SK-N-SH treated with all-trans-retinoic acid at 6 μM for 48 hours (cell line): ENCODE measurements around the gene TAF3.

ENCODE experiments used
- BACH2 ChIP-seq: fragments of 250-450 bp; sonication (Bioruptor Pico); IDR thresholded peaks from 2 replicates; pipeline ENCODE4 v1.9.0; 2021; ENCODE audit warnings: mild to moderate bottlenecking, borderline replicate concordance
- CSDC2 ChIP-seq: fragments of 250-450 bp; sonication (Bioruptor Pico); IDR thresholded peaks from 2 replicates; pipeline ENCODE4 v1.5.0; 2020; ENCODE audit warnings: mild to moderate bottlenecking, moderate library complexity
- OSR1 ChIP-seq: fragments of 250-450 bp; sonication (Bioruptor Pico); IDR thresholded peaks from 2 replicates; pipeline ENCODE4 v1.8.0; 2022; ENCODE audit warnings: moderate library complexity, mild to moderate bottlenecking, inconsistent platforms
- TCF4 ChIP-seq: fragments of 250-450 bp; sonication (Bioruptor Pico); IDR thresholded peaks from 2 replicates; pipeline ENCODE4 v1.8.0; 2021; ENCODE audit warnings: mild to moderate bottlenecking, moderate library complexity, borderline replicate concordance
- TOX ChIP-seq: fragments of 250-450 bp; sonication (Bioruptor Pico); IDR thresholded peaks from 2 replicates; pipeline ENCODE4 v1.8.0; 2021; ENCODE audit warnings: mild to moderate bottlenecking, moderate library complexity, borderline replicate concordance
- ZFP30 ChIP-seq: fragments of 450-650 bp; formaldehyde crosslinking; IDR thresholded peaks from 2 replicates; pipeline ENCODE4 v1.5.0; 2022; ENCODE audit warnings: mild to moderate bottlenecking, moderate library complexity
- ZNF70 ChIP-seq: fragments of 450-650 bp; formaldehyde crosslinking; IDR thresholded peaks from 2 replicates; pipeline ENCODE4 v1.5.0; 2020; ENCODE audit warnings: mild to moderate bottlenecking, moderate library complexity
- ZNF8 ChIP-seq: fragments of 450-650 bp; formaldehyde crosslinking; IDR thresholded peaks from 2 replicates; pipeline ENCODE4 v1.5.0; 2020; ENCODE audit warnings: mild to moderate bottlenecking, moderate library complexity
- TF ChIP-seq, protein P1 (sequence below): fragments of 250-450 bp; sonication (Bioruptor Pico); IDR thresholded peaks from 2 replicates; pipeline ENCODE4 v1.8.0; 2020; ENCODE audit warnings: mild to moderate bottlenecking, moderate library complexity, borderline replicate concordance

DNA sequence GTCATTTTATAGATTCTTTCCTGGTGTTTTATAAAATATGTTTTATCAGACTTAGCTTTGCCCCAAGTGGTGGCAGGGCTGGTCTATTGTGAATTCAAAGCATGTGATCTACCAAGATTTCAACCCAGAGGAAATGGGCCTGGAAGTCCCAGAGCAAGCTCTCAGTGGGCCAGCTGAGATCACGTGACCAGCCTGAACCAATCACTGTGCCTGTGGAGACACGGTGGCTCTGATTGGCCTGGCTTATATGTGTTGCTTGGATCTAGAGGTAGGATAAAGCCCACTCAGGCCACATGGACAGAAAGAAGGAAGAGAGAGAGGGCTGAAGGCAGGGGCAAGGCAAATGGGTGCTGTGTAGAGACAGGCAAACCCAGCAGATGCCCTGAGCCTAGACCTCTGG lies 170.7 kb downstream of the TAF3 start:
- TF ChIP-seq OSR1 (CRISPR knock-in tag) = no peak
- TF ChIP-seq ZFP30 (CRISPR knock-in tag) = no peak
- no peak for TF ChIP-seq TCF4 (CRISPR knock-in tag)
- TF ChIP-seq ZNF8 (CRISPR knock-in tag) = no peak
- TF ChIP-seq, protein P1, sequence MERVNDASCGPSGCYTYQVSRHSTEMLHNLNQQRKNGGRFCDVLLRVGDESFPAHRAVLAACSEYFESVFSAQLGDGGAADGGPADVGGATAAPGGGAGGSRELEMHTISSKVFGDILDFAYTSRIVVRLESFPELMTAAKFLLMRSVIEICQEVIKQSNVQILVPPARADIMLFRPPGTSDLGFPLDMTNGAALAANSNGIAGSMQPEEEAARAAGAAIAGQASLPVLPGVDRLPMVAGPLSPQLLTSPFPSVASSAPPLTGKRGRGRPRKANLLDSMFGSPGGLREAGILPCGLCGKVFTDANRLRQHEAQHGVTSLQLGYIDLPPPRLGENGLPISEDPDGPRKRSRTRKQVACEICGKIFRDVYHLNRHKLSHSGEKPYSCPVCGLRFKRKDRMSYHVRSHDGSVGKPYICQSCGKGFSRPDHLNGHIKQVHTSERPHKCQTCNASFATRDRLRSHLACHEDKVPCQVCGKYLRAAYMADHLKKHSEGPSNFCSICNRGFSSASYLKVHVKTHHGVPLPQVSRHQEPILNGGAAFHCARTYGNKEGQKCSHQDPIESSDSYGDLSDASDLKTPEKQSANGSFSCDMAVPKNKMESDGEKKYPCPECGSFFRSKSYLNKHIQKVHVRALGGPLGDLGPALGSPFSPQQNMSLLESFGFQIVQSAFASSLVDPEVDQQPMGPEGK = no peak
- TF ChIP-seq BACH2 (CRISPR knock-in tag) = no peak
- no peak for TF ChIP-seq CSDC2 (CRISPR knock-in tag)
- no peak for TF ChIP-seq TOX (CRISPR knock-in tag)
- no peak for TF ChIP-seq ZNF70 (CRISPR knock-in tag)
